Right kidney (tissue), 1 donor: ENCODE results near the gene SLC39A2.

ENCODE experiments used
- DNase-seq: peaks from one replicate; pipeline ENCODE4 v3.0.0-alpha.2; 2016

SLC39A2 gene

GRCh38 chr14:21047378-21047781 is 48.3 kb downstream of the SLC39A2 start:
- DNase-seq = no peak

- no peak for DNase-seq
Measured at GRCh38 chr14:21048638-21049037, 49.5 kb downstream of the SLC39A2 start.

- DNase-seq = no peak
Measured at GRCh38 chr14:21049271-21049673, 50.2 kb downstream of the SLC39A2 start.

GRCh38 chr14:21050597-21050996 is 51.5 kb downstream of the SLC39A2 start:
- no peak for DNase-seq
